ENCODE measurements around the gene PASK. TPM values are rescaled to one million over a fixed set of nuclear protein-coding genes. Genes with fewer than 3 reads are reported as not detected.

PASK gene
- total RNA-seq, 1 donor from 2014 or later: 2.9 TPM

- Histone ChIP-seq H3K36me3 (ENCODE audit: control insufficient read depth, insufficient read depth, low read length) (no peaks in the 10 kb centered on the region), H3K27me3 (ENCODE audit: control insufficient read depth, insufficient read depth, low read length) (no peaks in the 10 kb centered on the region), H3K4me3 (ENCODE audit: low read depth, low read length) (no peak overlapping the region)
- no peak for FAIRE-seq
- no peak for DNase-seq (ENCODE audit: low read depth)
- no peak for TF ChIP-seq CTCF (IDR thresholded peaks at IDR 0.05; ENCODE audit: insufficient read depth, low read length, severe bottlenecking)
Observed at GRCh38 chr2:241183221-241183620, 33.9 kb upstream of the PASK start.

- no peak for TF ChIP-seq CTCF (IDR thresholded peaks at IDR 0.05; ENCODE audit: insufficient read depth, low read length, severe bottlenecking)
- peaks cover 2% of the 10 kb centered on the region for H3K36me3 ChIP-seq (ENCODE audit: control insufficient read depth, insufficient read depth, low read length)
- FAIRE-seq: peak; percentile 75
- no peak for DNase-seq (ENCODE audit: low read depth)
- no peak overlapping the region for H3K4me3 ChIP-seq (ENCODE audit: low read depth, low read length)
- no peaks in the 10 kb centered on the region for H3K27me3 ChIP-seq (ENCODE audit: control insufficient read depth, insufficient read depth, low read length)
Observed at GRCh38 chr2:241182531-241183133, 33.4 kb upstream of the PASK start.

GRCh38 chr2:241182126-241182525 lies 32.9 kb upstream of the PASK start:
- DNase-seq (ENCODE audit: low read depth): no peak
- peaks cover 2% of the 10 kb centered on the region for H3K36me3 ChIP-seq (ENCODE audit: control insufficient read depth, insufficient read depth, low read length)
- H3K27me3 ChIP-seq (ENCODE audit: control insufficient read depth, insufficient read depth, low read length): no peaks in the 10 kb centered on the region
- no peak for TF ChIP-seq CTCF (IDR thresholded peaks at IDR 0.05; ENCODE audit: insufficient read depth, low read length, severe bottlenecking)
- no peak for FAIRE-seq
- no peak overlapping the region for H3K4me3 ChIP-seq (ENCODE audit: low read depth, low read length)

- no peak for TF ChIP-seq CTCF (IDR thresholded peaks at IDR 0.05; ENCODE audit: insufficient read depth, low read length, severe bottlenecking)
- FAIRE-seq (no peak), DNase-seq (ENCODE audit: low read depth) (no peak)
- H3K27me3 ChIP-seq (ENCODE audit: control insufficient read depth, insufficient read depth, low read length): no peaks in the 10 kb centered on the region
- H3K4me3 ChIP-seq (ENCODE audit: low read depth, low read length): no peak overlapping the region
- H3K36me3 ChIP-seq (ENCODE audit: control insufficient read depth, insufficient read depth, low read length): peaks cover 2% of the 10 kb centered on the region
Observed at GRCh38 chr2:241180495-241180894, 31.2 kb upstream of the PASK start.

- FAIRE-seq (no peak), DNase-seq (ENCODE audit: low read depth) (no peak)
- Histone ChIP-seq H3K4me3 (ENCODE audit: low read depth, low read length) (no peak overlapping the region), H3K36me3 (ENCODE audit: control insufficient read depth, insufficient read depth, low read length) (peaks cover 2% of the 10 kb centered on the region), H3K27me3 (ENCODE audit: control insufficient read depth, insufficient read depth, low read length) (no peaks in the 10 kb centered on the region)
- TF ChIP-seq CTCF (IDR thresholded peaks at IDR 0.05; ENCODE audit: insufficient read depth, low read length, severe bottlenecking): no peak
Observed at GRCh38 chr2:241179899-241180298, 30.6 kb upstream of the PASK start.

- no peak overlapping the region for H3K4me3 ChIP-seq (ENCODE audit: low read depth, low read length)
- FAIRE-seq (no peak), DNase-seq (ENCODE audit: low read depth) (no peak)
- no peaks in the 10 kb centered on the region for H3K27me3 ChIP-seq (ENCODE audit: control insufficient read depth, insufficient read depth, low read length)
- H3K36me3 ChIP-seq (ENCODE audit: control insufficient read depth, insufficient read depth, low read length): peaks cover 2% of the 10 kb centered on the region
- TF ChIP-seq CTCF (IDR thresholded peaks at IDR 0.05; ENCODE audit: insufficient read depth, low read length, severe bottlenecking): no peak
Observed at GRCh38 chr2:241178961-241179360, 29.7 kb upstream of the PASK start.
